ENCODE data around the gene PLCG1. TPM values are rescaled to one million over a fixed set of nuclear protein-coding genes. Genes with fewer than 3 reads are reported as not detected.

Gene PLCG1
- total and polyA plus RNA-seq, 2 donors (not counting 3 experiments of a cell fraction or from before 2014, with no cell fraction given), result 164 to 224 TPM

- TF ChIP-seq FOS (IDR thresholded peaks at IDR 0.05; ENCODE audit: borderline replicate concordance, insufficient read depth, low read length) (no peak), EZH2 (IDR thresholded peaks at IDR 0.05; ENCODE audit: borderline replicate concordance, low read depth, low read length, severe bottlenecking) (no peak), CTCF (IDR thresholded peaks at IDR 0.05; ENCODE audit: extremely low read depth in 1 of 2, insufficient read depth in 1 of 2, low read depth in 1 of 2, low read length in 2 of 2) (no peak), MYC (IDR thresholded peaks at IDR 0.05; ENCODE audit: low read depth, low read length) (no peak), POLR2AphosphoS5 (IDR thresholded peaks at IDR 0.05; ENCODE audit: insufficient read depth, low read depth, low read length) (no peak), JUN (IDR thresholded peaks at IDR 0.05; ENCODE audit: borderline replicate concordance, insufficient read depth, insufficient read length, low read depth) (no peak), GATA2 (IDR thresholded peaks at IDR 0.05; ENCODE audit: insufficient read depth, insufficient read length, low read depth, low read length) (no peak), POLR2A (IDR thresholded peaks at IDR 0.05; ENCODE audit: low read depth, low read length) (no peak)
- TF ChIP-seq, protein P1, sequence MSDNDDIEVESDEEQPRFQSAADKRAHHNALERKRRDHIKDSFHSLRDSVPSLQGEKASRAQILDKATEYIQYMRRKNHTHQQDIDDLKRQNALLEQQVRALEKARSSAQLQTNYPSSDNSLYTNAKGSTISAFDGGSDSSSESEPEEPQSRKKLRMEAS (IDR thresholded peaks at IDR 0.05; ENCODE audit: insufficient read depth, insufficient read length), result no peak
- ChIA-PET CTCF (interaction anchor here (0.6 to 2.5 kb wide), 6 partner anchors 11 to 174 kb away, joined by 3 to 24 read pairs (median 8); partner anchors contain the start of gene LPIN3), POLR2A (no interaction called here)
- no peak for FAIRE-seq
- intact Hi-C loops (cut with micrococcal nuclease) (no loop called here), dilution Hi-C loops (cut with MboI; ENCODE audit: extremely low pct_ligation_motif_present, low sequenced_read_pairs) (no loop called here)
- Histone ChIP-seq H3K27ac (ENCODE audit: insufficient read depth, low read depth, low read length) (no peak overlapping the region), H3K36me3 (ENCODE audit: control insufficient read depth in 2 of 2, extremely low read depth in 1 of 2, insufficient read depth in 2 of 2, low read length in 2 of 2) (peaks cover 38 to 85% of the 10 kb centered on the region in 2 experiments), H3K4me3 (replicated peaks in 1 of 3; ENCODE audit: insufficient read depth in 1 of 3, low read depth in 1 of 3, low read length in 3 of 3) (no peak overlapping the region), H4K20me1 (replicated peaks; ENCODE audit: control insufficient read depth, extremely low read depth, insufficient read depth, low read length) (no peaks in the 10 kb centered on the region), H3K27me3 (ENCODE audit: control insufficient read depth in 2 of 2, insufficient read depth in 2 of 2, low read length in 2 of 2) (no peaks in the 10 kb centered on the region), H3K4me2 (ENCODE audit: insufficient read depth, low read length) (no peak overlapping the region), H3K79me2 (ENCODE audit: control insufficient read depth, insufficient read depth, low read length) (no peaks in the 10 kb centered on the region), H3K9ac (replicated peaks; ENCODE audit: extremely low read depth, insufficient read depth, low read length) (no peak overlapping the region), H3K4me1 (ENCODE audit: control insufficient read depth, extremely low read depth, insufficient read depth, low read length) (peaks cover 3% of the 10 kb centered on the region), H2AFZ (ENCODE audit: low read depth, low read length) (no peak overlapping the region), H3K9me1 (replicated peaks; ENCODE audit: control insufficient read depth, extremely low read depth, insufficient read depth, low read length) (no peaks in the 10 kb centered on the region), H3K9me3 (replicated peaks; ENCODE audit: control insufficient read depth, insufficient read depth, low read length) (no peaks in the 10 kb centered on the region)
- no peak for DNase-seq (ENCODE audit: low read depth, low spot score)
- BruUV-seq (replicated peaks), result no TSS peak
Observed at GRCh38 chr20:41169162-41169690, 31.9 kb downstream of the PLCG1 start.

Measured in endothelial cell of umbilical vein (primary cell).